Activated naive CD4-positive, alpha-beta T cell treated with anti-CD3 and anti-CD28 coated beads, Interleukin-2, amount 10 ng/mL, durations not matched to agents 7 days and 5 days (primary cell): ENCODE data around the gene CHST3.
"Not testable (repeated sequence)": the region's sequence is repeated elsewhere in the genome, so short reads cannot be mapped to it uniquely, and the experiment has no call there.

Experiments
- CTCF ChIA-PET: fragments of 350-600 bp; sonication (Branson Sonifier 250); formaldehyde crosslinking; loops from one replicate; lab custom pipeline; 2021; ENCODE audit warnings: antibody characterized with exemption; lab: Charles Lee
- DNase-seq: peaks from one replicate; pipeline ENCODE4 v3.0.0-alpha.2; 2020
- H3K27ac Mint-ChIP-seq: one replicate; pipeline ENCODE4 v1.8.0; 2021; ENCODE audit warnings: mild to moderate bottlenecking, moderate library complexity, mixed read lengths
- H3K27me3 Mint-ChIP-seq: one replicate; pipeline ENCODE4 v1.8.0; 2021; ENCODE audit warnings: mild to moderate bottlenecking, mixed read lengths
- H3K36me3 Mint-ChIP-seq: one replicate; pipeline ENCODE4 v1.8.0; 2021; ENCODE audit warnings: mixed read lengths
- H3K4me1 Mint-ChIP-seq: one replicate; pipeline ENCODE4 v1.8.0; 2021; ENCODE audit warnings: mixed read lengths
- H3K4me3 Mint-ChIP-seq: one replicate; pipeline ENCODE4 v1.8.0; 2021; ENCODE audit warnings: mild to moderate bottlenecking, moderate library complexity, mixed read lengths
- H3K9me3 Mint-ChIP-seq: one replicate; pipeline ENCODE4 v1.8.0; 2021; ENCODE audit warnings: mixed read lengths

Gene CHST3

DNA sequence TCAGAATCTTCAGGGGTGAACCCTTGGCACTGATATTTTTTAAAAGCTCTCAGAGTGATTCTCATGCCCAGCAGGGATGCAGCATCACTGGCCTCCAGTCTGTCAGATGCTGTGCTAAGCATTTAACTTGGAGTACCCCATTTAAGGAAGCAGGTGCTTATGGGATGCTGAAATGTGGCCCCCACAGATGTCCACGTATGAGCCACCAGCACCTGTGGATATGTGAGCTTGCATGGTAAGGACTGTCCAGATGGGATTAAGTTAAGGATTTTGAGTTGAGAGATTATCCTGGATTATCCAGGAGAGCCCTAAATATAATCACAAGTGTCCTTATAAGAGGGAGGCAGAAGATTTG lies 17.7 kb downstream of the CHST3 start:
- Mint-ChIP-seq H3K36me3 (no peaks in the 10 kb centered on the region), H3K9me3 (no peaks in the 10 kb centered on the region), H3K4me3 (no peak overlapping the region), H3K27me3 (peaks cover 8% of the 10 kb centered on the region), H3K4me1 (peaks cover 10% of the 10 kb centered on the region), H3K27ac (no peak overlapping the region)
- no peak for DNase-seq
- CTCF ChIA-PET, result interaction anchor here (0.7 to 1.5 kb wide), 2 partner anchors 8 to 85 kb away, joined by 4 to 5 read pairs; no protein-coding TSS in a partner anchor

- H3K27me3 Mint-ChIP-seq, result peaks cover 8% of the 10 kb centered on the region
- H3K36me3 Mint-ChIP-seq, result no peaks in the 10 kb centered on the region
- H3K9me3 Mint-ChIP-seq, result no peaks in the 10 kb centered on the region
- H3K4me3 Mint-ChIP-seq, result no peak overlapping the region
- H3K27ac Mint-ChIP-seq, result no peak overlapping the region
- CTCF ChIA-PET, result interaction anchor here (0.6 to 1.5 kb wide), 4 partner anchors 8 to 86 kb away, joined by 3 to 5 read pairs (median 4); no protein-coding TSS in a partner anchor
- DNase-seq, result no peak
- H3K4me1 Mint-ChIP-seq, result peaks cover 10% of the 10 kb centered on the region
Measured at GRCh38 chr10:71982269-71983178, 18.3 kb downstream of the CHST3 start.

DNA sequence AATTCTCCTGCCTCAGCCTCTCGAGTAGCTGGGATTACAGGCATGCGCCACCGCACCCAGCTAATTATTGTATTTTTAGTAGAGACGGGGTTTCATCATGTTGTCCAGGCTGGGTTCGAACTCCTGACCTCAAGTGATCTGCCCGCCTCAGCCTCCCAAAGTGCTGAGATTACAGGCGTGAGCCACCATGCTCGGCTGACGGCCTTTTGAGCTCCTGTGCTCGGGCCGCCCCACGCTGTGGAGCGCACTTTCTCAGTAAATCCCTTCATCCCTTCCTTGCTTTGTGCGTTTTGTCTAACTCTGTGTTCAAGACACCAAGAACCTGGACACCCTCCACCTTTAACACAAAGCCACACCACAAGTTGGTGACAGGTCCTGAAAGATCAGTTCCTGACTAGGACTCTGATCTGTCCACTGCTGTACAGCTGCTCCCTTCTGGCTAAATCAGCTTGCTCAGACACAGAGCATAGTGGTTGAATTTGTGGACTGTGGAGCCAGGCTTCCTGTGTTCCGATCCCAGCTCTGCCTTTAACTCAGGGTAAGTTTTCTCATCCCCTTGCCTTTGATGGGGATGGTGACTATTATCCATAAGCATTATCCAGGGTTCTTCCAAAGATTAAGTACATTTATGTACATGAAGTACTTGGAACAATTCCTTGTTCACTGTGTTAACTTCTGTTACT lies 20.1 kb downstream of the CHST3 start:
- peaks cover 12% of the 10 kb centered on the region for H3K27me3 Mint-ChIP-seq
- H3K4me1 Mint-ChIP-seq, result peaks cover 10% of the 10 kb centered on the region
- H3K36me3 Mint-ChIP-seq, result no peaks in the 10 kb centered on the region
- CTCF ChIA-PET, result interaction anchor here (0.6 to 2.5 kb wide), 3 partner anchors 27 to 64 kb away, joined by 3 to 8 read pairs (median 4); no protein-coding TSS in a partner anchor
- H3K27ac Mint-ChIP-seq, result no peak overlapping the region
- no peak overlapping the region for H3K4me3 Mint-ChIP-seq
- no peak for DNase-seq
- H3K9me3 Mint-ChIP-seq, result no peaks in the 10 kb centered on the region

- CTCF ChIA-PET, result interaction anchor here (0.6 to 2.5 kb wide), 4 partner anchors 28 to 88 kb away, joined by 3 to 8 read pairs (median 4); no protein-coding TSS in a partner anchor
- Mint-ChIP-seq H3K9me3 (no peaks in the 10 kb centered on the region), H3K27ac (no peak overlapping the region), H3K4me1 (peaks cover 10% of the 10 kb centered on the region), H3K27me3 (peaks cover 12% of the 10 kb centered on the region), H3K4me3 (no peak overlapping the region), H3K36me3 (no peaks in the 10 kb centered on the region)
- no peak for DNase-seq
Measured at GRCh38 chr10:71984809-71985388, 20.7 kb downstream of the CHST3 start.

DNA sequence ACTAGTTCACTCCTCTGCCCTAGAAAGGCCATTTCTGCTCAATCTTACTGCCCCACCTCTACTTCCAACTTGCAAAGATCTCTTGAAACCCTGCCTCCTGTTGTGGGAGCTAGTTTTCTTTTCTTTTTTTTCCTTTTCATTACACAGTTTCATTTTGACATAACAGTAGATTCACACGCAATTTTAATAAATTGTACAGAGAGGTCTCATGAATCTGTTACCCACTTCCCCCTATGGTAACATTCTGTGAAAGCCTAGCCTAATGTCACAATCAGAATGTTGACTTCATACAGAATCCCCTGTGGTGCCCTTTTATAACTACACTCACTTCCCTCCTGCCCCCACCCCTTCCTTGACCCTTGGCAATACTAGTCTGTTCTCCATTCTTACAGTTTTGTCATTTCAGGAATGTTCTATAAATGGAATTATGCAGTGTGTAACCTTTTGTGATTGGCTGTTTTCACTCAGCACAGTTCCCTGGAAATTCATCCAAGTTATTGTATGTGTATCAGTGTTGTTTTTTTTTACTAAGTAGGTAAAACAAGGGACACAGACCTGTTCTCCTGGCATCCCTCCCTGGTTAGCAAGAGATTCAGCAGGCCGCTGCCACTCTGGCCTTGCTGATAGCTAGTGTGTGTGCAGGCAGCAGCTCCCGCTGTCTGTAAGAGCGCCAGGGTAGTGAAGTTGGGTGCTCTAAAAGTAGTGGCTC lies 21.5 kb downstream of the CHST3 start:
- no peaks in the 10 kb centered on the region for H3K9me3 Mint-ChIP-seq
- no peak overlapping the region for H3K4me3 Mint-ChIP-seq
- H3K36me3 Mint-ChIP-seq, result no peaks in the 10 kb centered on the region
- CTCF ChIA-PET, result interaction anchor here (1.3 to 2.5 kb wide), 2 partner anchors 63 to 89 kb away, joined by 3 to 8 read pairs; no protein-coding TSS in a partner anchor
- DNase-seq, result no peak
- H3K27me3 Mint-ChIP-seq, result peaks cover 12% of the 10 kb centered on the region
- peaks cover 10% of the 10 kb centered on the region for H3K4me1 Mint-ChIP-seq
- no peak overlapping the region for H3K27ac Mint-ChIP-seq

DNA sequence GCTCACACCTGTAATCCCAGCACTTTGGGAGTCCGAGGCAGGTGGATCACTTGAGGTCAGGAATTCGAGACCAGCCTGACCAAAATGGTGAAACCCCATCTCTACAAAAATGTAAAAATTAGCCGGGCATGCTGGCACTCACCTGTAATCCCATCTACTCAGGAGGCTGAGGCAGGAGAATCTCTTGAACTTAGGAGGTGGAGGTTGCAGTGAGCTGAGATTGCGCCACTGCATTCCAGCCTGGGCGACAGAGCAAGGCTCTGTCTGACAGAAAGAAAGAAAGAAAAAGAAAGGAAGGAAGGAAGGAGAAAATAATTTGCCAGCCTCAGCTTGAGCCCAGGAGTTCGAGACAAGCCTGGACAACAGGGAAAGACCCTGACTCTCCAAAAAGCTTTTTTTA lies 24.7 kb downstream of the CHST3 start:
- not testable (repeated sequence) for H3K36me3 Mint-ChIP-seq
- CTCF ChIA-PET, result interaction anchor here (1.4 kb wide), 1 partner anchor 60 kb away, joined by 3 read pairs; no protein-coding TSS in a partner anchor

GRCh38 chr10:71989661-71990454 lies 25.7 kb downstream of the CHST3 start:
- H3K27me3 Mint-ChIP-seq, result peaks cover 4% of the 10 kb centered on the region
- no peak for DNase-seq
- no peaks in the 10 kb centered on the region for H3K36me3 Mint-ChIP-seq
- H3K4me3 Mint-ChIP-seq, result no peak overlapping the region
- no peaks in the 10 kb centered on the region for H3K9me3 Mint-ChIP-seq
- CTCF ChIA-PET, result interaction anchor here (0.9 kb wide), 1 partner anchor 93 kb away, joined by 3 read pairs; no protein-coding TSS in a partner anchor
- H3K4me1 Mint-ChIP-seq, result peaks cover 6% of the 10 kb centered on the region
- no peak overlapping the region for H3K27ac Mint-ChIP-seq

More for the DNA sequence above, 24.7 kb downstream of the CHST3 start:
- H3K4me1 Mint-ChIP-seq, H3K4me3 Mint-ChIP-seq, H3K27me3 Mint-ChIP-seq, H3K27ac Mint-ChIP-seq, DNase-seq, H3K9me3 Mint-ChIP-seq: not testable (repeated sequence)

DNA sequence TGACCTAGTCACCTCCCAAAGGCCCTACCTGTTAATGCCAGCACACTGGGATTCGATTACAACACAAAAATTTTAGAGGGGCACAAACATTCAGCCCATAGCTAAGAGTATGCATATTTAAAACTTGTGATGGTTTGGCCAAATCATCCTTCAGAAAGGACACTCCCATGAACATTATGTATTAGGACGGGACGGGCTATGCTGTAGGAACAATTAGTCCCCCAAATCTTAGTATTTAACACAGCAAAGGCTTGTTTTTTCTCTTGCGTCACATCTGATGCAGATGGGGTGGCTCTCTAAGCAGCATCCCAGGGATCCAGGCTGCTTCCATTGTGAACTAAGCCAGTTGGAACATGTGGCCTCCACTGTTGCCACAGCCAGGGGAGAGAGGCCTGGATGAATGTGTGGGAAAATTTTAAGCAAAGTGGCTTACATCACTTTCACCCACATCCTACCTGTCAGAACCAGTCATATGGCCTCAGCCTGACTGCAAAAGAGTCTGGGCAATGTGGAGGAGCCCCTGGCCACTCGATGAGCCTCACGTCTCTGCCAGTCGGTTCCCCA lies 26.6 kb downstream of the CHST3 start:
- CTCF ChIA-PET, result no interaction called here
- Mint-ChIP-seq H3K27me3 (peaks cover 4% of the 10 kb centered on the region), H3K4me3 (no peak overlapping the region), H3K36me3 (no peaks in the 10 kb centered on the region), H3K27ac (no peak overlapping the region), H3K4me1 (no peaks in the 10 kb centered on the region), H3K9me3 (no peaks in the 10 kb centered on the region)
- no peak for DNase-seq

GRCh38 chr10:71995449-71995848 lies 31.3 kb downstream of the CHST3 start:
- Mint-ChIP-seq H3K4me1 (no peaks in the 10 kb centered on the region), H3K27me3 (no peaks in the 10 kb centered on the region), H3K9me3 (no peaks in the 10 kb centered on the region), H3K4me3 (no peak overlapping the region), H3K27ac (no peak overlapping the region), H3K36me3 (no peaks in the 10 kb centered on the region)
- DNase-seq, result no peak
- CTCF ChIA-PET, result interaction anchor here (0.6 kb wide), 1 partner anchor 71 kb away, joined by 5 read pairs; no protein-coding TSS in a partner anchor

DNA sequence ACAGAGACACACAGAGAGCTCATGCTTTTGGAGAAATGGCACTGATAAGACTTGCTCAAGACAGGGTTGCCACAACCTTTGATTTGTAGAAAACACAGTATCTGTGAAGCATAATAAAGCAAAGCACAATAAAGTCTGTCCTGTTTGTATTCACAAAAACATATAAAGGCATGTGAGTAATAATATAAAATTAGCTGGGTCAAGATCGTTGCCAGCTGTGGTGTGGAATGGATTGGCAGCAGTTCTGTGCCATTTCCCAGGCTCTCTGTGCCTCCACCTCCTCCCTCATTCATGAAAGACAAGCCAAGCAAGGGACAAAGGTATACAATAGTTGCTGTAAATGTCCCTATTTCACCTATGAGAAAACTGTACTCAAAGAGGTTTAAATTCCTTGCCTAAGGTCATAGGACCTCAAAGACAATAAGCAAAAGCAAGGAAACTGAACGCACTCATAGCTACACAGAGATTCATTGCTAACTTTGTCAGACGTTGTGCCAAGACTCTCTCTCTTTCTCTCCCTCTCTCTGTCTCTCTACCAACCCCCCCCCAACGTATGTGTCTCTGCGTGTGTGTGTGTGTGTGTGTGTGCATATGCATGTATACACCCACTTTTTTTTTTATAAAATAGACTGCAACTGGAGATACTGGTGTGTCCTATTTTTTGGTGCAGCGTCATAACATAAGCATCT lies 31.8 kb downstream of the CHST3 start:
- DNase-seq, result no peak
- Mint-ChIP-seq H3K27ac (no peak overlapping the region), H3K36me3 (no peaks in the 10 kb centered on the region), H3K9me3 (no peaks in the 10 kb centered on the region), H3K4me1 (no peaks in the 10 kb centered on the region), H3K27me3 (no peaks in the 10 kb centered on the region), H3K4me3 (no peak overlapping the region)
- CTCF ChIA-PET, result interaction anchor here (0.6 kb wide), 1 partner anchor 72 kb away, joined by 5 read pairs; no protein-coding TSS in a partner anchor

DNA sequence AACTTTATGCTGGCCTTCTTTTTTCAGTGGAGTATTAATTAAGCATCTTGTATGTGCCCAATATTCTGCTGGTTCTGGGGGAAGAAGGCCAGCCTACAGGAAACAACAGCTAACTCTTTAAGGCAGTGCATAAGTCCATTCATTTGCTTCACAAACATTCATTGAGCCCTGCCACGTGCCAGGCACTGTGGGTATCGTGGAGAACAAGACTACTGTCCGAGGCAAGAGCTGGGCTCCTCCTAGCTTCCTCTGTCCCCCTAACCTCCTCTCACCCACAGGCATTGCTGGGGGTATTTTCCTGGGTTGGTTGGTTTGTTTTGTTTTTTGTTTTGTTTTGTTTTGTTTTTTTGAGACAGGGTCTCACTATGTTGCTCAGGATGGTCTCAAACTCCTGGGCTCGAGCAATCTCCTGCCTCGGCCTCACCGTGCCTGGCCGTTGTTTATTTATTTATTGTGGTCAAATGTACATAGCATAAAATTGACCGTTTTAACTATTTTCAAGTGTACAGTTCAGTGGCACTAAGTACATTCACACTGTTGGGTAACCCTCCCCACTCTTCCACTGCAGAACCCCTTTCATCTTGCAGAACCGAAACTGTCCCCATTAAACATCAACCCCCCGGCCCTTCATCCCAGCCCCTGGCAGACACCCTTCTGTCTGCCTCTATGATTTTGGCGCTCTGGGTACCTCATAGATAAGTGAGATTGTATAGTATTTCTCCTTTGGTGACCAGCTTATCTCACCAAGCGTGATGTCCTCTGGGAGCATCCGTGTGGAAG lies 32.6 kb downstream of the CHST3 start:
- DNase-seq, result no peak
- H3K27ac Mint-ChIP-seq, result no peak overlapping the region
- no peaks in the 10 kb centered on the region for H3K27me3 Mint-ChIP-seq
- H3K4me1 Mint-ChIP-seq, result no peaks in the 10 kb centered on the region
- CTCF ChIA-PET, result no interaction called here
- H3K9me3 Mint-ChIP-seq, result no peaks in the 10 kb centered on the region
- H3K4me3 Mint-ChIP-seq, result no peak overlapping the region
- H3K36me3 Mint-ChIP-seq, result no peaks in the 10 kb centered on the region
